Measurements from ENCODE around the gene AGBL5.

- TF ChIP-seq POLR2AphosphoS5 (IDR thresholded peaks at IDR 0.05; ENCODE audit: borderline replicate concordance, low read depth, low read length) (no peak), EZH2 (IDR thresholded peaks at IDR 0.05) (no peak), FOXP2 (optimal IDR thresholded peaks at IDR 0.05; ENCODE audit: control extremely low read depth, extremely low read length, insufficient read depth) (no peak)
Measured at GRCh38 chr2:27001950-27002349, 49.5 kb upstream of the AGBL5 start.

Data from SK-N-MC (cell line).